ENCODE data around the gene TSEN2.

DNA sequence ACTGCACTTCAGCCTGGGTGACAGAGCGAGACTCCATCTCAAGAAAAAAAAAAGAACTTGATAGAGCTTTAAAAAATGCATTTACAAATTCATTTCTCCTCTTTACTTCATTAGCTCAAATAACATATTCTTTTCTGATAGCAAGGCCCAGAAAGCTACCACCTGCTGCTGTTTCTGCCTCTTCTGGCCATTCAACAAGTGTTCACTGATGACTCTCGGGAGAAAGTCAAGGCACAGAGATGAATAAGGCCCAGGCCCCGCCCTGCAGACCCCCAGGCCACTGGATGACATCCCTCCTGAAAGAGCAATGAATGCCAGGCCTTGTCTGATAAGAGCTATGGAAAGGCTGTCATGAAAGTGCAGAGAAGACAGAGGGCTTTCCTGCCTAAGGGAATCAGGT, 13.6 kb upstream of the TSEN2 start:
- TF ChIP-seq CTCF (IDR thresholded peaks at IDR 0.05) (no peak), EZH2 (IDR thresholded peaks at IDR 0.05) (no peak)
